H9 (cell line): Measurements from ENCODE around the gene THBS2. TPM values are rescaled to one million over a fixed set of nuclear protein-coding genes. Genes with fewer than 3 reads are reported as not detected.

Source experiments
- DNase-seq: peaks from one replicate; pipeline ENCODE4 v3.0.0-alpha.2; 2017
- H2AFZ ChIP-seq: one replicate; pipeline ENCODE4 v1.6.1; 2013; ENCODE audit warnings: mild to moderate bottlenecking, low read length, control low read depth, moderate library complexity
- H2AK5ac ChIP-seq: 2 replicates; pipeline ENCODE4 v1.6.1; 2013; ENCODE audit warnings: low read length, control low read depth, mixed read lengths; ENCODE audit not compliant: insufficient read length
- H2BK120ac ChIP-seq: one replicate; pipeline ENCODE4 v1.6.1; 2013; ENCODE audit warnings: low read depth, mild to moderate bottlenecking, low read length, control low read depth, inconsistent platforms; ENCODE audit not compliant: poor library complexity, severe bottlenecking
- H2BK12ac ChIP-seq: 2 replicates; pipeline ENCODE4 v1.6.1; 2013; ENCODE audit warnings: low read length, control low read depth, mixed read lengths, low read depth; ENCODE audit not compliant: insufficient read length
- H2BK15ac ChIP-seq: 2 replicates; pipeline ENCODE4 v1.6.1; 2013; ENCODE audit warnings: low read depth, low read length, control low read depth
- H2BK20ac ChIP-seq: one replicate; pipeline ENCODE4 v1.6.1; 2013; ENCODE audit warnings: low read depth, mild to moderate bottlenecking, low read length, control low read depth, inconsistent platforms; ENCODE audit not compliant: poor library complexity, severe bottlenecking
- H2BK5ac ChIP-seq: 2 replicates; pipeline ENCODE4 v1.6.1; 2013; ENCODE audit warnings: low read length, control low read depth, mixed read lengths; ENCODE audit not compliant: insufficient read length
- H3K14ac ChIP-seq: 2 replicates; pipeline ENCODE4 v1.6.1; 2013; ENCODE audit warnings: low read length, control low read depth; ENCODE audit not compliant: insufficient read depth
- H3K18ac ChIP-seq: 2 replicates; pipeline ENCODE4 v1.6.1; 2013; ENCODE audit warnings: low read depth, mild to moderate bottlenecking, mixed read lengths, low read length, control low read depth; ENCODE audit not compliant: insufficient read length
- H3K23ac ChIP-seq: 2 replicates; pipeline ENCODE4 v1.6.1; 2013; ENCODE audit warnings: low read length, control low read depth, mixed read lengths, low read depth; ENCODE audit not compliant: insufficient read length
- H3K23me2 ChIP-seq: 2 replicates; pipeline ENCODE4 v1.6.1; 2013; ENCODE audit warnings: low read depth, mild to moderate bottlenecking, mixed read lengths, low read length, control low read depth; ENCODE audit not compliant: insufficient read length, poor library complexity, severe bottlenecking
- H3K27ac ChIP-seq: 2 replicates; pipeline ENCODE4 v1.5.1; 2013; ENCODE audit warnings: low read length, control low read depth, mixed read lengths, low read depth; ENCODE audit not compliant: insufficient read length
- H3K27me3 ChIP-seq: 2 replicates; pipeline ENCODE4 v1.6.1; 2013; ENCODE audit warnings: low read length, control low read depth, inconsistent platforms; ENCODE audit not compliant: insufficient read depth
- H3K4ac ChIP-seq: 2 replicates; pipeline ENCODE4 v1.6.1; 2013; ENCODE audit warnings: low read depth, mild to moderate bottlenecking, control low read depth, inconsistent platforms, low read length, moderate library complexity
- H3K4me1 ChIP-seq: 2 replicates; pipeline ENCODE4 v1.6.1; 2013; ENCODE audit warnings: low read length, control low read depth, inconsistent platforms; ENCODE audit not compliant: insufficient read depth
- H3K4me2 ChIP-seq: 2 replicates; pipeline ENCODE4 v1.6.1; 2013; ENCODE audit warnings: low read length, control low read depth, mixed read lengths; ENCODE audit not compliant: insufficient read length, insufficient read depth
- H3K56ac ChIP-seq: 2 replicates; pipeline ENCODE4 v1.6.1; 2013; ENCODE audit warnings: low read depth, mild to moderate bottlenecking, mixed read lengths, low read length, control low read depth; ENCODE audit not compliant: insufficient read length
- H3K79me1 ChIP-seq: 2 replicates; pipeline ENCODE4 v1.6.1; 2013; ENCODE audit warnings: low read depth, mild to moderate bottlenecking, moderate library complexity, low read length, control low read depth, inconsistent platforms; ENCODE audit not compliant: insufficient read depth, poor library complexity, severe bottlenecking
- H3K79me2 ChIP-seq: 2 replicates; pipeline ENCODE4 v1.6.1; 2013; ENCODE audit warnings: low read length, control low read depth, inconsistent platforms; ENCODE audit not compliant: insufficient read depth
- H3K9ac ChIP-seq: 2 replicates; pipeline ENCODE4 v1.6.1; 2013; ENCODE audit warnings: low read length, control low read depth, mixed read lengths; ENCODE audit not compliant: insufficient read length; ENCODE audit errors: extremely low read depth
- H3K9me3 ChIP-seq: one replicate; pipeline ENCODE4 v1.6.1; 2013; ENCODE audit warnings: low read depth, low read length, inconsistent platforms; ENCODE audit not compliant: control insufficient read depth
- H3T11ph ChIP-seq: one replicate; pipeline ENCODE4 v1.6.1; 2013; ENCODE audit warnings: mild to moderate bottlenecking, low read length, control low read depth, inconsistent platforms
- H4K20me1 ChIP-seq: one replicate; pipeline ENCODE4 v1.6.1; 2013; ENCODE audit not compliant: control insufficient read depth, insufficient read length, insufficient read depth
- H4K5ac ChIP-seq: 2 replicates; pipeline ENCODE4 v1.6.1; 2013; ENCODE audit warnings: low read depth, mild to moderate bottlenecking, mixed read lengths, low read length, control low read depth; ENCODE audit not compliant: insufficient read length
- H4K8ac ChIP-seq: replicated peaks from 2 replicates; pipeline ENCODE4 v1.6.1; 2013; ENCODE audit warnings: low read length, control low read depth, mixed read lengths, low read depth; ENCODE audit not compliant: insufficient read length
- H4K91ac ChIP-seq: 2 replicates; pipeline ENCODE4 v1.6.1; 2013; ENCODE audit warnings: low read depth, mild to moderate bottlenecking, moderate library complexity, mixed read lengths, low read length, control low read depth; ENCODE audit not compliant: insufficient read length
- H3K27ac Mint-ChIP-seq, 3 experiments: 2 replicates in 2 of 3; 3 replicates in 1 of 3; pipeline ENCODE4 v1.8.0; 2020 to 2021; ENCODE audit warnings: mixed read lengths in 3 of 3, mild to moderate bottlenecking in 1 of 3, moderate library complexity in 1 of 3
- H3K27me3 Mint-ChIP-seq: 2 replicates; pipeline ENCODE4 v1.8.0; 2021; ENCODE audit warnings: low read depth, mild to moderate bottlenecking, moderate library complexity, mixed read lengths
- H3K36me3 Mint-ChIP-seq, 3 experiments: 2 replicates in 2 of 3; 3 replicates in 1 of 3; pipeline ENCODE4 v1.8.0; 2020 to 2021; ENCODE audit warnings: low read depth in 3 of 3, mixed read lengths in 3 of 3; ENCODE audit not compliant: insufficient read depth in 1 of 3
- H3K4me1 Mint-ChIP-seq, 2 experiments: 2 replicates each; pipeline ENCODE4 v1.8.0; 2020; ENCODE audit warnings: mixed read lengths in 2 of 2
- H3K4me3 Mint-ChIP-seq, 2 experiments: 2 replicates in 1 of 2; 3 replicates in 1 of 2; pipeline ENCODE4 v1.8.0; 2020 to 2021; ENCODE audit warnings: mild to moderate bottlenecking in 2 of 2, mixed read lengths in 2 of 2, moderate library complexity in 1 of 2
- H3K9me3 Mint-ChIP-seq, 2 experiments: 2 replicates in 1 of 2; 3 replicates in 1 of 2; pipeline ENCODE4 v1.8.0; 2020; ENCODE audit warnings: mild to moderate bottlenecking in 2 of 2, mixed read lengths in 2 of 2, moderate library complexity in 1 of 2
- CTCF ChIP-seq: fragments of 200-600 bp; sonication (generic); conservative IDR thresholded peaks from 3 replicates; pipeline ENCODE4 v1.8.0; 2021; ENCODE audit warnings: antibody characterized with exemption, mild to moderate bottlenecking
- WGBS: extraction: QIAGEN DNeasy Blood & Tissue Kit; methylation state at CpG from one replicate; pipeline ENCODE4 v1.1.7; 2013; ENCODE audit warnings: missing lambda C conversion rate, low lambda C conversion rate, mixed read lengths; ENCODE audit not compliant: insufficient read length; ENCODE audit errors: extremely low coverage; 5-methylcytosine and 5-hydroxymethylcytosine counted together
- total RNA-seq: library from RNA; stranded (reverse); gene quantifications from 2 replicates; pipeline ENCODE4 v1.2.1, GENCODE V29; 2021

THBS2 gene
- total RNA-seq, 1 experiment from 2014 or later, result 14.7 TPM

DNA sequence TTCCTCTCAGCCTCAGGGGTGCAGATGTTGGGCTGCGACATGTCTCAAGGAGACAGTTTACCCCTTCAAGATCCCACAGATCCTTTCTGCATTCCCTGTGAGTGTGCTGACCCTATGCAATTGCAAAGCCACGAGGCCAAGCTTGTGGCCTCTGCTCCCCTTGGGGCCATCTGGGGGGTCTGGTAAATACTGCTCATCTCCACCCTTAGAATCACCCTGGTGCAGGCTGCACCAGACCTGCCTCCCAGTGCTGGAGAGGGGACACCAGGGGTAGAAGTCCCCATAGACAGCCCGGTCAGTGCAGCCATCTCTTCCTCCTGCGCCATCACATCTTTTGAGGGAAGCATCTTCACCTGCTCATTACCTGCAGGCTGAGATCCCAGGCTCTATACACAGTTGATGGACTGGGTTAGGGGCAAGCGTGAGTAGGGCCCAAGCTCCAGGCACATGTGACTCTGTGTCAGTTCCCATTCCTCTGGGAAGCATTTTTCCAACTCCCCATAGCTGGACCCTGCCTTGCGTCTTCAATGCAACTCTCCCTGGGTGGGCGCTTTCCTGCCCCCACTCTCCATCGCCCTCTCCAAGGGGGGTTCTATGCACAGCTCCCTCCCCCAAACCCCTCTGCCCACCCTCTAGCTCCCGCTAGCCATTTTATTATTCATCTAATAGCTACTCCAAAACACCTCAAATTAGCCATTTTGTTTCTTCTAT is 53.9 kb downstream of the THBS2 start:
- Mint-ChIP-seq H3K36me3 (peaks cover 0 to 2% (median 0%) of the 10 kb centered on the region in 3 experiments; a peak in 2 of 7 replicates), H3K27me3 (no peaks in the 10 kb centered on the region; the same call in 1 of the 2 replicates), H3K27ac (no peak overlapping the region), H3K9me3 (peaks cover 3 to 7% of the 10 kb centered on the region in 2 experiments; a peak in 4 of 5 replicates), H3K4me1 (no peaks in the 10 kb centered on the region), H3K4me3 (no peak overlapping the region)
- DNase-seq, result no peak
- Histone ChIP-seq H3K27ac (no peak overlapping the region), H3T11ph (no peak overlapping the region), H2BK5ac (no peak overlapping the region), H3K9ac (no peak overlapping the region), H3K4me1 (no peaks in the 10 kb centered on the region), H4K5ac (no peak overlapping the region), H2BK120ac (no peak overlapping the region), H3K56ac (no peak overlapping the region), H3K23ac (no peak overlapping the region), H3K14ac (no peak overlapping the region), H2BK20ac (no peak overlapping the region), H3K4ac (no peak overlapping the region), H3K23me2 (no peaks in the 10 kb centered on the region), H4K91ac (no peak overlapping the region), H4K20me1 (no peaks in the 10 kb centered on the region), H3K79me2 (no peaks in the 10 kb centered on the region), H3K27me3 (no peaks in the 10 kb centered on the region), H3K4me2 (no peak overlapping the region), H2AK5ac (no peak overlapping the region), H4K8ac (no peak overlapping the region), H3K79me1 (no peaks in the 10 kb centered on the region), H2AFZ (no peak overlapping the region), H3K18ac (no peak overlapping the region), H2BK12ac (no peak overlapping the region), H2BK15ac (no peak overlapping the region), H3K9me3 (no peaks in the 10 kb centered on the region)
- WGBS, result no CpG with 5 or more reads among the region's 9 CpGs
- TF ChIP-seq CTCF, result no peak
